Astrocyte of the cerebellum (primary cell): Measurements from ENCODE around the gene FGF19.
"Not testable (repeated sequence)": the region's sequence is repeated elsewhere in the genome, so short reads cannot be mapped to it uniquely, and the experiment has no call there.

ENCODE experiments used
- DNase-seq: peaks from one replicate; pipeline ENCODE4 v3.0.0-alpha.2; 2011; ENCODE audit warnings: low read depth
- H3K4me3 ChIP-seq: 2 replicates; pipeline ENCODE4 v1.5.1; 2011; ENCODE audit warnings: mild to moderate bottlenecking, low read depth, low read length, moderate library complexity
- CTCF ChIP-seq: IDR thresholded peaks from 2 replicates; pipeline ENCODE4 v1.5.1; 2012; ENCODE audit warnings: low read length, low read depth, moderate library complexity, mild to moderate bottlenecking; ENCODE audit errors: missing control alignments
- in situ Hi-C: cut with HindIII; loops from 2 replicates; pipeline ENCODE4 v1.10.0; 2017; ENCODE audit warnings: low sequenced_read_pairs

The FGF19 gene

GRCh38 chr11:69692422-69692821 lies 11.4 kb downstream of the FGF19 start:
- TF ChIP-seq CTCF = no peak
- in situ Hi-C loops = no loop called here
- no peak overlapping the region for H3K4me3 ChIP-seq
- DNase-seq = no peak

DNA sequence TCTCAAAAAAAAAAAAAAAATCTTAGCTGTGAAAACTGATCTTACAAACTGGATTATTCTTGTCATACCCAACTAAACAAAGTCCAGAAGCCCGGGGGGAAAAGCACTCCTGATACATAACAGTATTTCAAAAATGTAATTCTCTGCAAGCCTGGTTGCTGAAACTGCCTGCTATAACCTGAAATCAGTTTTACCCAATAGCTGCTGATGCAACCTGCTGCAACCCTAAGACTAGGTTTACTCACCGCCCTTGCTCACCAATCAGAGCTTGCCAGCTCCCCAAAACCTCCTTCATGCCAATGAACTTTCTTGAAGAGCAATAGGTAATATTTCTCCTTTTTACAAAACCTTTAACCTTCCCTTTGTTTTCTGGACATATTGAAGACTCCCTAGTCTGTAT lies 12.4 kb downstream of the FGF19 start:
- no peak for DNase-seq
- in situ Hi-C loops = no loop called here
- H3K4me3 ChIP-seq = no peak overlapping the region

DNA sequence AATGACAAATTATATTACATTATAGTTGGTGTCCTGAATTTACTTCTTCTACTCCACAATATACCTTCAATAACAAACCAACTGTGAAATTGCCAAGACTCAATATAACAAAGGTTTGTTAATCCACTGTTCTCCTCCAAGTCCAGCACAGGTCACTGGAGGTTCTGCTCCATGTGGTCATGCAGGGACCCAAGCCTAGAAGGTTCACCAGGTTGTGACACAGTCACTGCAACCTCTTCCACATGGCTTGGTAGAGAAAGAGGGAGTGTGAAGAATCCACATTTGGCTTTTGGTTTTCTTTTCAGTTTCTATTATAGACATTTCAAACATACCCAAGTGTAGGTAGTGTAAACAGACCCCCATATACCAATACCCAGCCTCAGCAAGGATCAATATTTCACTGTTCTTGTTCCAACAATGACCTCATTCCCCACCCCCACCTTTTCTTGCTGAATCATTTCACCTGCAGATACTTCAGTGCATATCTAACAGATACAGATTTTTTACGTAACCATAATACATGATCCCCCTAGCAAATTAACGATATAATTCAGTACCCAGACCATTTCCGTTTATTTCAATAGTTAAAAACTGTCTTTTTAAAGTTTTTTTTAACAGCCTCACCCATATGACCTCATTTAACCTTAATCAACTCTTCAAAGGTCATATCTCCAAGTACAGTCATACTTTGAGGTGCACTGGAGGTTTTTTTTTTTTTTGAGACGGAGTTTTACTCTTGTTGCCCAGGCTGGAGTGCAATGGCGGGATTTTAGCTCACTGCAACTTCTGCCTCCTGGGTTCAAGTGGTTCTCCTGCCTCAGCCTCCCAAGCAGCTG lies 14.1 kb downstream of the FGF19 start:
- in situ Hi-C loops = no loop called here
- DNase-seq = no peak
- no peak for TF ChIP-seq CTCF
- H3K4me3 ChIP-seq = no peak overlapping the region

More for the DNA sequence above, 12.4 kb downstream of the FGF19 start:
- no peak for TF ChIP-seq CTCF

- DNase-seq, H3K4me3 ChIP-seq, in situ Hi-C loops: not testable (repeated sequence)
Measured at GRCh38 chr11:69687969-69688771, 15.7 kb downstream of the FGF19 start.

GRCh38 chr11:69686856-69687255 lies 17.0 kb downstream of the FGF19 start:
- H3K4me3 ChIP-seq = no peak overlapping the region
- in situ Hi-C loops = no loop called here
- no peak for DNase-seq
- TF ChIP-seq CTCF = no peak

DNA sequence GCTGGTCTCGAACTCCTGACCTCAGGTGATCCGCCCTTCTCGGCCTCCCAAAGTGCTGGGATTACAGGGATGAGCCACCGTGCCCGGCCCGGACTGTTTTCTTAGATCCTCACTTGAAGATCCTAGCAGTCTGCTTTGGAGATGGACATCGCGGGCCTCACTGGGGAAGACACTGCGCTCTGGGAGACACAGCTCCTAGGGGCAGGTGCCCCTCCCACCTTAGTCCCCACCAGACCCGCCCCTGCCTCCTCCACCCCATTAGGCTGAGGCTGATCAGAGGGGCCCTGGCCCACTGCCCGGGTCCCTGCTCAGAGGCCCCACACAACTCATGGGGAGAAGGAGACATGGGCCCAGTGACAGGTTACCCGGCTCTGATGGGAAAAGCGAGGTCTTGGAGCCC lies 17.4 kb downstream of the FGF19 start:
- in situ Hi-C loops = no loop called here
- no peak for DNase-seq
- no peak for TF ChIP-seq CTCF
- H3K4me3 ChIP-seq = no peak overlapping the region

DNA sequence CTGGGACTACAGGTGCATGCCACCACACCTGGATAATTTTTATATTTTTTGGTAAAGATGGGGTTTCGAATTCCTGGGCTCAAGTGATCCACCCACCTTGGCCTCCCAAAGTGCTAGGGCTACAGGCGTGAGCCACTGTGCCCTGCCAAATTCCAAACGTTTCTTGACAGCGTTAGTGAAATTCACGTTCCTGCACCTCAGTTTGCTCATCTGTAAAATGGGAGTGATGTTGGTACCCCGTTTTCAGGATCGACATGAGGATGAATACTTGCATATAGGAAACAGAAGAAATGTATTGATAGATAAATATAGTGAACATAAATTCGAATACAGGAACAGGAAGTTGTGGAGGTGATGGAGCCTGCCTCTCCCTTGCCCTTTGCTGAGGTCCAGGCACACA lies 18.5 kb downstream of the FGF19 start:
- DNase-seq = no peak
- no peak for TF ChIP-seq CTCF
- no peak overlapping the region for H3K4me3 ChIP-seq
- in situ Hi-C loops = no loop called here
